OCI-LY7 (cell line): ENCODE data around the gene CLCN5.

Source experiments
- CTCF ChIP-seq: fragments of 200-600 bp; sonication (generic); conservative IDR thresholded peaks from 2 replicates; pipeline ENCODE4 v1.5.1; 2014; ENCODE audit warnings: mild to moderate bottlenecking, antibody characterized with exemption, low read length, moderate library complexity, mixed read lengths
- EZH2phosphoT487 ChIP-seq: fragments of 200-600 bp; sonication (generic); IDR thresholded peaks from 2 replicates; pipeline ENCODE4 v1.6.1; 2018; ENCODE audit warnings: low read depth, borderline replicate concordance, mild to moderate bottlenecking, mixed run types, antibody characterized with exemption, low read length, moderate library complexity, mixed read lengths

GRCh38 chrX:49978176-49978575 lies 55.8 kb downstream of the CLCN5 start:
- TF ChIP-seq CTCF (no peak), EZH2phosphoT487 (no peak)
